GM19324 (cell line): ENCODE results near the gene ZBTB49.
"Not testable (repeated sequence)": the region's sequence is repeated elsewhere in the genome, so short reads cannot be mapped to it uniquely, and the experiment has no call there.

Experiments used
- ATAC-seq: cut with Tn5 transposase; IDR thresholded peaks from one replicate; pipeline ENCODE4 v1.9.1; 2021; ENCODE audit warnings: mild to moderate bottlenecking, moderate library complexity; ENCODE audit not compliant: unreplicated experiment, low FRiP score

Gene ZBTB49, protein sequence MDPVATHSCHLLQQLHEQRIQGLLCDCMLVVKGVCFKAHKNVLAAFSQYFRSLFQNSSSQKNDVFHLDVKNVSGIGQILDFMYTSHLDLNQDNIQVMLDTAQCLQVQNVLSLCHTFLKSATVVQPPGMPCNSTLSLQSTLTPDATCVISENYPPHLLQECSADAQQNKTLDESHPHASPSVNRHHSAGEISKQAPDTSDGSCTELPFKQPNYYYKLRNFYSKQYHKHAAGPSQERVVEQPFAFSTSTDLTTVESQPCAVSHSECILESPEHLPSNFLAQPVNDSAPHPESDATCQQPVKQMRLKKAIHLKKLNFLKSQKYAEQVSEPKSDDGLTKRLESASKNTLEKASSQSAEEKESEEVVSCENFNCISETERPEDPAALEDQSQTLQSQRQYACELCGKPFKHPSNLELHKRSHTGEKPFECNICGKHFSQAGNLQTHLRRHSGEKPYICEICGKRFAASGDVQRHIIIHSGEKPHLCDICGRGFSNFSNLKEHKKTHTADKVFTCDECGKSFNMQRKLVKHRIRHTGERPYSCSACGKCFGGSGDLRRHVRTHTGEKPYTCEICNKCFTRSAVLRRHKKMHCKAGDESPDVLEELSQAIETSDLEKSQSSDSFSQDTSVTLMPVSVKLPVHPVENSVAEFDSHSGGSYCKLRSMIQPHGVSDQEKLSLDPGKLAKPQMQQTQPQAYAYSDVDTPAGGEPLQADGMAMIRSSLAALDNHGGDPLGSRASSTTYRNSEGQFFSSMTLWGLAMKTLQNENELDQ

DNA sequence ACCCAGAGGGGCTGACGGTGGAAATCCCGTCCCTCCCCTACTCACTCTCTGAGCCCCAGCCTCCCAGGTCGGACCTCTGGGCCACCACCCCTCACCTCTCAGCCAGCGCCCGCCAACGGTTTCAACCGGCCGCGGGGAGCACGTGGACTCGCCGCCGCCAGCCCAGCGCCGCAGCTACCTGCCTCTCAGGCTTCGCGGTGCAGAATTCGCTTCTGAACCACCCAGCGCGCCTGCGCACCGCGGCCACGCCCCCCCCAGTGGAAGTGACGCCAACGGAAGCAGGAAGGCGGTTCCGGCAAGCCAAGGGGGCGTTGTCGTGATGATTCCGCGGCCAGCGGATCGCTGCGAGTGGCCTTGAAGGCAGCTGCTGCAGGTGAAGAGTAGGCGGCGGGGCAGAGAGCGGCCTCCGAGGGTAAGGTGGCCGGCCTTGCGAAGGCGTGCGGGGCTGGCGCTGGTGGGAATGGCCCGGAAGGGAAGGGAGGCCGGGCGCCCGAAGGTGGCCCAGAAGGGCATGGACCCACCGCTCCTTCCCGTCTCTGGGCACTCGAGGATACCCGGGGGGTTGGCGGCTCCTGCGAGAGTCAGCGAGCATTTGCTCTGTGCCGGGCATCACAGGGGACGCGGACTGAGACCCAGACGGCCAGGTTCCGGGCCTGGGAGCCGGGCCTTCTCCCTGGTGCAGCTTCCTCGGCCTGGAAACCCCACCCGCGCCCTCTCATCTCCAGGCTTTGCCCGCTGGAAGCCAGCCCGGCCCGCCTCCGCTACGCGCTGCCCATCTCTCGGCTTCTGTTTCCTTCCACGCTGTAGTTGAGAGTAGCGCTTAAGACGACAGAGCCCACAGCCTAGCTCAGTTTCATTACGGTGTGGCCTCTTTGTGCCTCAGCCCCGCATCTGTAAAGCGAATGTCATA, at the start of gene ZBTB49, which contains the start of gene LYAR:
ZBTB49 (plus strand) TSS at position 311 of the 910 bp plus-strand sequence. CDS start 9,695 bp downstream, outside the sequence.
LYAR (minus strand) TSS at position 214 of the 910 bp plus-strand sequence. CDS start 6,412 bp downstream, outside the sequence.
- ATAC-seq = peak; percentile 95

DNA sequence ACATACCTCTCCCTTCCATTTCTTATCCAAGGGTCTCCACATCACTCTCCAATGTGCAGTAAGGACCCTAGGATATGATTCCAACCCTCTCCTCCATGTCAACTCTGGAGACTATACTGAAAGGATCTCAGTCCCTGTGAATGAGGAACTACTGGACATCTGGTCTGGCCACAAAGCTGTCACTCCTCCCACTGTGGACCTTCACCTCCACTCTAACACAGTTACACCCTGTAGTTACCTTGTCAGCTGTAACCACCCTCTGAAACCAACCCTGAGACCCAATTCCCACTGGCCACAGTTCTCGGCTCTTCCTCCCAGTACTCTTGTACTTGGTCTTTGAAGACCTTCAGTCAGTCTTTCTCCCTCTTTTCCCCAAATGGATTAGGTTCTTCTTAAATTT, 44.9 kb upstream of the ZBTB49 start:
- ATAC-seq = no peak

DNA sequence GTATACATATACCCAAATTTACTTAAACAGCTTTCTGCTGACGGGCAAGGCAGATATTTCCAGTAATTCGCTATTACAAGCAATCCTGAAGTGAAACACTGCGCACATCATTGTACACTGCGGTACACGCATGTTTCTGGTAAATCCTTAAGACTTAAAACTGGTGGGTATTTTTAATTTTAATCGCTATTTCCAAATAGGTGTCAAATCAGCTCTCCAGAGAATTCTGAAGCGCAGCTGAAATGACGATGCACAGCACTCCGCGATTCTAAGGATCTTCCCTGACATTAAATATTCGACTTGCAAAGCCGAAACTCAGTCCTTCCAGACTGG, 42.4 kb upstream of the ZBTB49 start:
- no peak for ATAC-seq

DNA sequence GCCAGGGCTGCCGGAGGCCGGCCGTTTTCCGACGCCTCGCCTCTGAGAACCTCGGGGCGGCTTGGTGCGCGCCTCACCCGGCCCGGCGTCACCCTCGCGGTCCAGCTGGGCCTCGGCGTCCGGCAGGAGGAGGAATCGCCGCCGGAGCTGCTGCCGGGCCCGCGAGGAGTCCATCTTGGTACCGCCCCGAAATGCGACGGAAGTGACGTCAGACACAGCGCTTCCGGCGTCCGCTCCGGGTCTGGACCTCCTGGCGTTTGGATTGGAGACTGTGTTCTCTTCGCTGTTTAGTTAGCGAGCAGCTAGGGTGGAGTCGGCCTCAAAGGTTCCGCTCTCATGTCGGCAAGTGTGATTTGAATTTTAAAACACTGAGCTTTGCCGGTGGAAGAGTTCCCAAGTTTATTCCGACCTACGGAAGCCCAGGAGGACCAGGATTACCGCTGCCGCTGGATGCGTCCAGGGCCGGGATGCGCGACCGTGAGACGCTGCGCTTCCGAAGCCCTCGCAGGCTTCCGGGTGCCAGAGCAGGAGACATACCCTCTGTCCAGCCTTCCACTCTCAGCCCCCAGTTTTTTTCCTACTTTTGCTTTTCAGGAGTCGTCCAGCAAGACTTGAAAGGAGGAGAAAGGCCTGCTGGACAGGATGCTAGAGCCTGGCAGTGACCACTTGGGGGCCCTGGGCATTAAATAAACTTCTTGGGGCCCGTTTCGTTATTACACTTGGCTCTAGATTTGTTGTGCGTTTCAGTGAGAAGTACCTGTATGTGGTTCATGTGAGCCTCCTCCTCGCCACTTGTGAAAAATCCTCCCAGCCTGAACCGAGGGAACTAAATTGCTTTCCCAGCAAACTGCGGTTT, 41.8 kb upstream of the ZBTB49 start, which contains the start of gene TMEM128:
TMEM128 (minus strand) TSS at position 195 of the 856 bp plus-strand sequence; CDS start at position 174, 21 bp downstream.
- peak; percentile 98 for ATAC-seq

DNA sequence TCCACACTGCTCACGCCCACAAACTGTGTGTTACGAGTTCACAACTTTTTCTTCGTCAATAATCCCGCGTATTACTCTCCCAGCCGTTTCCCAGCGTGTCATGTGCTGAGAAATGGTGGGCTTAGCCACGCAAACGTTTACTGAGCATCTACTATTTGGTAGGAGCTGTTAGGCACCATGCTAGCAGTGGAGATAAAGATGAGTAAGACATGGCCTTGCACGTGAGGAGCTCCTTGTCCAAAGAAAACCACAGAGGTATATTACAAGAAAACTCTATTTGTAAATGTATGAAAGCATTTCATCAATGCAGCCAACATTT, 41.2 kb upstream of the ZBTB49 start:
- ATAC-seq = no peak

DNA sequence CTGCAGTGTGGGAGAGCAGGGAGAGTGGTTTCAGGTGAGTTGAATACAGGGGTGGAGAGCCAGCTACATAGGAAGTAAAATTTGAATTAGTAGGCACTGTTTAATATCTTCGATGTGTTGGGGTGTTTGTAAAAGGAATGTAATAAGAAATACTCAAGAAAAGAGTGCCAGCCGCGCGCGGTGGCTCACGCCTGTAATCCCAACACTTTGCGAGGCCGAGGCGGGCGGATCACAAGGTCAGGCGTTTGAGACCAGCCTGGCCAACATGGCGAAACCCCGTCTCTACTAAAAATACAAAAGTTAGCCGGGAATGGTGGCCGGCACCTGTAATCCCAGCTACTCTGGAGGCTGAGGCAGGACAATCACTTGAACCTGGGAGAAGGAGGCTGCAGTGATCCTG, 40.7 kb upstream of the ZBTB49 start:
- ATAC-seq = not testable (repeated sequence)

DNA sequence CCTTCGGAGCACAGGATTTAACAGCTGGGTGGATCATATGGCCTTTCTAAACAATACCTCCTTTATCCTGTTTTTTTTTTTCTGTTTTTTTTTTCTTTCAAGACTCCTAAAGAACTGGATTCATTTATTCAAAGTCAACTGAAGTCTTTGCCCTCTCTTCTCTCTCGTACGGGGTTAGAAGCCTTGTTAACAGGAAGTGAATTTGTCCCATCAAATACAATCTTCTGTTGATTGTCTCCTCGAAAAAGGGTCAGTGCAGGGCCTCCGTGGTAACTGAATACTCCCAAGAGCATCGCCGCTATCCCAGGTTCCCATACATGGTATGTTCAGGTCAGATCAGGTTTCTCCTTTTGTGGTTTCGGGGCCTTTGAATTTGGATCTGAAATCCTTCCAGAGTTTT, 40.2 kb upstream of the ZBTB49 start:
- no peak for ATAC-seq

DNA sequence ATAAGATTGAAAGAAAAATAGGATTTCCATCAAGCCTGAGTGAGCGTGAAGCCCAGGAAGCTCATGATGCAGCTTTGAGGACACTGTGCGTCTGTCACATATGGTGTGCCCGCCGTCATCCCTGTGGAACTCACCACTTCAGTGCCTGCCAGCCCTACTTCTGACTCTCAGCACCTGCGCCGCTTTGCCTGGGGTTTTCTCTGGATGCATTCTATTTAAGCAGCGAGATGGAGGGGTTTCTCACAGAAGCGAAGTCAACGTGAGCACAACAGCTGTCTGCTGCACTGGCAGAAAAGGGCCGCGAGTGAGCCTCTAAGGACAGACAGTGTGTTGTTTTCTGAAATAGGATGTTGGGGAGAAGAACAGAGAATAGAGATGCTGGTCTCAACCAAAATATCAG, 35.9 kb upstream of the ZBTB49 start:
- no peak for ATAC-seq

DNA sequence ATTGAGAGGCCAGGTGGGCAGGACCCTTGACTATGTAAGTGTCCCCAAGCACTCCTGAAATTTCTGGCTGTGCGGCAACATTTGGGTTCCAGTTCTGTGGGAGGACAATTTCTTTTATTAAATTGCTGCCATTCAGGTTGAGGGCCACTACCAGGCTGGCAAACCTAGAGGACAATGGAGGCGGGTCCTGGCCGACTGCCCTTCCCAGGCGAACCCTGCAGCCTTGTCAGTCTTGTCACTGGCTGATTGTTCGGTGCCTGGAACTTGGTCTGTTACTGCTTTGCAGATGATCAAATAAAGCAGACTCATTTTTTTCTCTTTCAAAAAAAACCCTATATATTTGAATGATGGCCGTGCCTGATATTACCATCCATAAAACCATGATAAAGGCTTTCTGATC, 35.4 kb upstream of the ZBTB49 start:
- no peak for ATAC-seq

DNA sequence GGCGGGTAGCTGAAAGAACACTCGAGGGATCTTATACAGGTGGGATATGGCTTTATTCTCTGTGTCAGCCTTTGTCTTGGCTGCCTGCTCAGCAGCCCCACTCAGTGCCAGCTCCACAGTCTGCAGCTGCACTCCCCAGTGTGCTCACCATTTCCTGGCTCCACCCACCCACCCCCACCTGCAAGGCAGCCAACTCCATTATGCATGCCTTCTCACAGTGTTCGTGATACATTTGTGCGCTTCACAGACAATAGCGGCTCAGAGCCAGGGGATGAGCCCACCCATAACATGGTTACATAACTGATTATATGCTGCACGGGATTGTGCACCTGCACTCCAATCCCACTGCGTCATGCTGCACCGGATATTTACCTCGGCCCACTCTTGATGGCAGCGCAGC, 33.3 kb upstream of the ZBTB49 start:
- ATAC-seq = no peak

DNA sequence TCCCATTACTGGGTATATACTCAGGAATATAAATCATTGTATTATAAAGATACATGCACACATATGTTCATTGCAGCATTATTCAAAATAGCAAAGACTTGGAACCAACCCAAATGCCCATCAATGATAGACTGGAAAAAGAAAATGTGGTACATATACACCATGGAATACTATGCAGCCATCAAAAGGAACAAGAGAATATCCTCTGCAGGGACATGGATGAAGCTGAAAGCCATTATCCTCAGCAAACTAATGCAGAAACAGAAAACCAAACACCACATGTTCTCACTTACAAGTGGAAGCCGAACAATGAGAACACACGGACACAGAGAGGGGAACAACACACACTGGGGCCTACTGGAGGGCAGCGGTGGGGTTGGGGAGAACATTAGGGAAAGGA, 32.3 kb upstream of the ZBTB49 start:
- ATAC-seq = not testable (repeated sequence)

DNA sequence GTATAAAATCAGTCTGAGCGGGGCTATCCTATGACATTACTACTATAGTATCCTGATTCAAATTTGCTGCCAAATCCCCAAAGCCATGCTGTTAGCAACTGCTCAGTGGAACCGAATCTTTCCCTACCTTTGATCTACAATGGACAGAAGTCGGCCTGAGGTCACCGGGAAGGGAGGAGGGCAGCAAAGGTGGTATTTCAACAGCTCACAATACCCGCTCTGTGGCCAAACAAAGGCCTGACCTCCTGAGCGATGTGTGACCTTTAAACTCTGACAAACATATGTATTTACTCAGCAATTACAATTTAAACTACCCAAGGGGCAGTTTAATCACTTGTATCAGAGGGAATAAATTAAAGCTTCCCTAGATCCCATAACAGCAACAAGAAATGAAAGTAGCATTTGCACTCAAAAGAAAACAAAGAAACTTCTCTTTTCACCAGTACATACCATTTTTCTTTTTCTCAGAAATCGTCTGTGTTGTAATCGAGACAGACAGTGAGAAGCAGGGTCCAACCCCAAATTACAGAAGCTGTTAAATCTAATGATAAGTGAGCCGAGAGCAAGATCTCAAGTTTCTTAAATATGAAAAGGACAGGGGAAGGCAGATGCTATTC, 30.5 kb upstream of the ZBTB49 start:
- ATAC-seq = no peak

DNA sequence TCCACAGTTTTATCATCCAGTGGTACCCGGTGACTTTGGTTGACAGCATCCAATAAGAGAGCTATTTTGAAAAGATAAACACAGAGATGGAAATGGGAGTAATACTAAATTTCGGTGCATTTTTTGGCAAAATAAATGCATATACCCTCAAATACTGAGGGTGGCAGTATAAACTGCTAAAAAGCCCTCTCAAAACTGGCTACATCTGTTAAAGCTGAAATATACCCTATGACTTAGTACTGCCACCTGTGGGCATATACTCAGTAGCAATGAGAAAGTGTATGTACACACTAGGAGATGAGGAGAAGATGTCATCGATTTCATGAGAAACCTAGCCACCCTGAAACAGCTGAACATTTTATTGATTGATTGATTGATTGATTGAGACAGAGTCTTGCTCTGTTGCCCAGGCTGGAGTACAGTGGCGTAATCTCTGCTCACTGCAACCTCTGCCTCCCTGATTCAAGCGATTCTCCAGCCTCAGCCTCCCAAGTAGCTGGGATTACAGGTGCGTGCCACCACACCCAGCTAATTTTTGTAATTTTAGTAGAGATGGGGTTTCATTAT, 29.8 kb upstream of the ZBTB49 start:
- ATAC-seq = no peak

DNA sequence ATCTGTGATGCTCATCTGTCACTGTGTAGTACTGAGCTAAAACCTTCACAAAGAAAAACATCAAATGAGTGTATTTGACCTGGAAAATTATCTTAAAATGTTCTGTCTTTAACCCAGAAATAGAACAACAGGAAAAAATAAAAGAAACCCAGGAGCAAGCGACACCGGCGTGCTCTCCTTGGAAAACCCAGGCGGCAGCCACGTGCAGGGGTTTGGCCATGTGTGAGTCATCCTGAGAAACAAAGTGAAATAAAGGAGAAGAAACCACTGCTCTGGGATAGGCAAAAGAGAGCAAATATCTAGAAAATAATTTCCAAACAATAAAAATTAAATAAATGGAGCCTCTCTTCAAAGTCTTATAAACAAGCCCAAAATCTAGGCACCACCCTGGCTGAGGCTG, 22.1 kb upstream of the ZBTB49 start:
- ATAC-seq = no peak

DNA sequence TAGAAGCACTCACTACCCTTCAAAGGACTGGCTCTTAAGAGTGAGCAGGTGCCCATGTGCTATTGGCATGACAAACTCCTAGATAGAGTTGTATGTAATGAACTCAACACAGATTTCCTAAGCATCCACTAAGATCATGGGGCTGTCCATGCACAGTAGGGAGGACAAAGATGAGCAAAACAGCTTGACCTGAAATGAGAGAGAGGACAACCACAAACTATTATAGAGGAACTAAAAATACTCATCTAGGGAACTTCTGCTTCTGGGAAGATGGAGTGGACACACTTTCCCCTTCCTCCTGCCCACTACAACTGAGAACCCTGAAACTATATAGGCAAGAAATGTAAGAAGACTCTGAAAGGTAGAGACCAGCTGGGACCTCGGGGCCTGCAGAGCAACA, 21.3 kb upstream of the ZBTB49 start:
- ATAC-seq = no peak

DNA sequence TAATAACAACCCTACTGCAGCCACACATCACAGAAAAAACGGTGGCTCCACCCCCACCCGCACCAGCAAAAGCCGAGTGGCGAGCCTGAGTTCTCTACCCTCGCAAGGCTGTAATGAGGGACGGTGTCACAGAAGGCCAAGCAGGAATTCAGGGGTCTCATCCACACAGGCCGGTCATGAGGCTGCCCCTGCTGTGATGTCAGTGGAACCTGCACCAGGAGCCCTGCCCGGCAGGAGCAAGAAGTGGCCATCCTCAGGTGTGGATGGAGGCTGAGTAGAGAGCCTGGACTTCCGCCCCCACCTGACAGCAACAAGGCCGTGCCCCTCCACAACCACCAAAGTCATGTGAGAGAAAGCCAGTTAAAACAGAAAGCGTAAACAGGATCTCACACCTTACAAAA, 20.7 kb upstream of the ZBTB49 start:
- no peak for ATAC-seq

DNA sequence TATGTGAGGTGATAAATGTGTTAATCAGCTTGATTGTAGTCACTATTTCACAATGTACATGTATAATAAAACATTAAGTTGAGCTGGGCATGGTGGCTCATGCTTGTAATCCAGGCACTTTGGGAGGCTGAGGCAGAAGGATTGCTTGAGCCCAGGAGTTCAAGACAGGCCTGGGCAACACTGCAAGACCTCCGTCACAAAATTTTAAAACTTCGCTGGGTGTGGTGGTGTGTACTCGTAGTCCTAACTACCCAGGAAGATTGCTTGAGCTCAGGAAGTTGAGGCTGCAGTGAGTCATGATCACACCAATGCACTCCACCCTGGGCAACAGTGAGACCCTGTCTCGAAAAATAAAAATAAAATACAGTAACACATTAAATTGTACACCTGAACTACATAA, 20.2 kb upstream of the ZBTB49 start:
- ATAC-seq = no peak

DNA sequence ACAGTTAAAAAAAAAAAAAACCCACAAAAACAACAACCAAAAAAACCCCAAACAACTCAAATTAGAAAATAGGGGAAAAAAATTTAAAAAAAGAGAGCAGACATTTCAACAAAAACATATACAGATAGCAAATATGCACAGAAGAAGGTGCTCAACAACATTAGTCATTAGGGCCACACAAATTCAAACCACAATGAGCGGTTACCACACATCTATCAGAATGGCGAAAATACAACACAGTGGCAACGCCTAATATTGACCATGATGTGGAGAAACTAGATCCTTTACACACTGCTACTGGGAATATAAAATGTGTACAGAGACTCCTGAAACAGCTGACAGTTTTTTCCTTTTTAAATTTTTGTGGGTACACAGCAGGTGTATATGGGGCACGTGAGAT, 19.5 kb upstream of the ZBTB49 start:
- ATAC-seq = no peak

DNA sequence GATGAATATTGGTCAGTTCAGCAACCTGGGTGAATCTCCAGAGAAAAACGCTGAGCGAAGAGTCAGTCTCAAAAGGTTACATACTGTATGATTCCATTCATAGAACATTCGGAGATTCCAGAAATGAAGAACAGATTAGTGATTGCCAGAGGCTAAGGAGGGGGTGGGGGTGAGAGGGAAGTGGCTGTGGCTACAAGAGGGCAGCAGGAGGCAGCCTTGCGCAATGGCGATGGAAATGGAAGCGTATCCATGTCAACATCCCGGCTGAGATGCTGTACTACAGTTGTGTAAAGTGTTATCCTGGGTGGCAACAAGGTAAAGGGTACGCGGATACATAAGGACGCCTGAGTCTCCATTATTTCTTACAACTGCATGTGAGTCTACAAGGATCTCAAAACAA, 18.1 kb upstream of the ZBTB49 start:
- no peak for ATAC-seq
